RWPE2 (cell line): ENCODE results near the gene DNAJC11.
A peak's percentile ranks its signal among the peaks of the same experiment; 100 is the strongest.

Source experiments
- ATAC-seq: fragments of 200-7000 bp; cut with Tn5 transposase; 3 replicates; pipeline ENCODE4 v1.9.1; 2021; ENCODE audit warnings: low read depth
- DNase-seq: peaks from one replicate; pipeline ENCODE4 v3.0.0-alpha.2; 2020; ENCODE audit warnings: low spot score
- H3K27ac ChIP-seq: fragments of 450-650 bp; 2 replicates; pipeline ENCODE4 v1.5.1; 2017; ENCODE audit warnings: mild to moderate bottlenecking; ENCODE audit not compliant: poor library complexity, severe bottlenecking
- H3K27me3 ChIP-seq: fragments of 250-450 bp; sonication (Bioruptor Pico); 2 replicates; pipeline ENCODE4 v1.5.1; 2021; ENCODE audit warnings: mild to moderate bottlenecking, moderate library complexity; ENCODE audit not compliant: insufficient read depth, poor library complexity, severe bottlenecking
- H3K36me3 ChIP-seq: fragments of 250-450 bp; sonication (Bioruptor Pico); 2 replicates; pipeline ENCODE4 v1.5.1; 2020; ENCODE audit warnings: low read depth, mild to moderate bottlenecking, moderate library complexity
- H3K4me1 ChIP-seq: fragments of 250-450 bp; sonication (Bioruptor Pico); 2 replicates; pipeline ENCODE4 v1.5.1; 2021; ENCODE audit warnings: mild to moderate bottlenecking, moderate library complexity; ENCODE audit not compliant: insufficient read depth, poor library complexity, severe bottlenecking
- H3K4me3 ChIP-seq: fragments of 250-450 bp; sonication (Bioruptor Pico); 2 replicates; pipeline ENCODE4 v1.5.1; 2021; ENCODE audit warnings: mild to moderate bottlenecking, moderate library complexity; ENCODE audit not compliant: severe bottlenecking
- H3K9me3 ChIP-seq: fragments of 250-450 bp; sonication (Bioruptor Pico); 2 replicates; pipeline ENCODE4 v1.5.1; 2021; ENCODE audit warnings: mild to moderate bottlenecking, moderate library complexity; ENCODE audit not compliant: severe bottlenecking
- TF ChIP-seq, protein P1 (sequence below): fragments of 450-650 bp; IDR thresholded peaks from one replicate; pipeline ENCODE4 v1.5.1; 2017; ENCODE audit warnings: mild to moderate bottlenecking, moderate library complexity; ENCODE audit not compliant: poor library complexity, severe bottlenecking

The DNAJC11 gene

DNA sequence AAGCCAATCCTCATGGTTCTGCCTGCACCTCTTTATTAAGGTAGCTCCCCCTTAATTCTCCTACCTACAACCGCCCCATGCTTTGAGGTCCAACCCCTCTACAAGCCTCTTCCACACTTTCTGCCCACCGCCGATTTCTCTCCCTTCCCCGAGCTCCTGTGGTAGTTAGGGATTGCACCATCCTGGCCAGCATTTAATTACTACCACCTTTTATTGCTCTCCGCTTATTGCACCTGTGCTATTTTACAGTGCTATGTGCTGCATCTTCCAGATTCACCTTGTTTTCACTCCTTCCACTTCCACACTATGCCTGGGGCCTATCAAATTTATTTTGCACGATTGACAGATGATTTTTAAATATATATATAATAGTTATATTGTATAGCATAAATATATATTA lies 29.3 kb upstream of the DNAJC11 start:
- DNase-seq (no peak), ATAC-seq (no peak)
- H3K27ac ChIP-seq = no peak overlapping the region

GRCh38 chr1:6730473-6730872 lies 28.9 kb upstream of the DNAJC11 start:
- Histone ChIP-seq H3K9me3 (no peaks in the 10 kb centered on the region), H3K27me3 (no peaks in the 10 kb centered on the region), H3K4me1 (no peaks in the 10 kb centered on the region), H3K4me3 (no peak overlapping the region), H3K36me3 (no peaks in the 10 kb centered on the region), H3K27ac (no peak overlapping the region)
- no peak for ATAC-seq
- DNase-seq = no peak
- TF ChIP-seq, protein P1, sequence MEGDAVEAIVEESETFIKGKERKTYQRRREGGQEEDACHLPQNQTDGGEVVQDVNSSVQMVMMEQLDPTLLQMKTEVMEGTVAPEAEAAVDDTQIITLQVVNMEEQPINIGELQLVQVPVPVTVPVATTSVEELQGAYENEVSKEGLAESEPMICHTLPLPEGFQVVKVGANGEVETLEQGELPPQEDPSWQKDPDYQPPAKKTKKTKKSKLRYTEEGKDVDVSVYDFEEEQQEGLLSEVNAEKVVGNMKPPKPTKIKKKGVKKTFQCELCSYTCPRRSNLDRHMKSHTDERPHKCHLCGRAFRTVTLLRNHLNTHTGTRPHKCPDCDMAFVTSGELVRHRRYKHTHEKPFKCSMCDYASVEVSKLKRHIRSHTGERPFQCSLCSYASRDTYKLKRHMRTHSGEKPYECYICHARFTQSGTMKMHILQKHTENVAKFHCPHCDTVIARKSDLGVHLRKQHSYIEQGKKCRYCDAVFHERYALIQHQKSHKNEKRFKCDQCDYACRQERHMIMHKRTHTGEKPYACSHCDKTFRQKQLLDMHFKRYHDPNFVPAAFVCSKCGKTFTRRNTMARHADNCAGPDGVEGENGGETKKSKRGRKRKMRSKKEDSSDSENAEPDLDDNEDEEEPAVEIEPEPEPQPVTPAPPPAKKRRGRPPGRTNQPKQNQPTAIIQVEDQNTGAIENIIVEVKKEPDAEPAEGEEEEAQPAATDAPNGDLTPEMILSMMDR = no peak

More for the DNA sequence above, 29.3 kb upstream of the DNAJC11 start:
- Histone ChIP-seq H3K36me3 (no peaks in the 10 kb centered on the region), H3K9me3 (no peaks in the 10 kb centered on the region), H3K4me3 (no peak overlapping the region), H3K4me1 (no peaks in the 10 kb centered on the region), H3K27me3 (no peaks in the 10 kb centered on the region)
- TF ChIP-seq, protein P1 = no peak

GRCh38 chr1:6727535-6727934 lies 25.9 kb upstream of the DNAJC11 start:
- Histone ChIP-seq H3K4me1 (peaks cover 6% of the 10 kb centered on the region), H3K9me3 (no peaks in the 10 kb centered on the region), H3K4me3 (no peak overlapping the region), H3K27me3 (no peaks in the 10 kb centered on the region), H3K36me3 (no peaks in the 10 kb centered on the region), H3K27ac (no peak overlapping the region)
- TF ChIP-seq, protein P1 = peak; percentile 88
- ATAC-seq = no peak
- DNase-seq = no peak

- TF ChIP-seq, protein P1 = no peak
- ATAC-seq = no peak
- H3K27me3 ChIP-seq = no peaks in the 10 kb centered on the region
Measured at GRCh38 chr1:6726253-6726652, 24.6 kb upstream of the DNAJC11 start.

GRCh38 chr1:6724517-6725141 lies 23.0 kb upstream of the DNAJC11 start:
- peaks cover 6% of the 10 kb centered on the region for H3K4me1 ChIP-seq
- peak; percentile 90 for ATAC-seq
- peak overlapping the region; percentile 29 for H3K27ac ChIP-seq
- no peaks in the 10 kb centered on the region for H3K9me3 ChIP-seq
- no peak overlapping the region for H3K4me3 ChIP-seq
- H3K27me3 ChIP-seq = no peaks in the 10 kb centered on the region
- TF ChIP-seq, protein P1 = no peak
- H3K36me3 ChIP-seq = no peaks in the 10 kb centered on the region
- DNase-seq = no peak

More at GRCh38 chr1:6726253-6726652, 24.6 kb upstream of the DNAJC11 start:
- no peaks in the 10 kb centered on the region for H3K9me3 ChIP-seq
- H3K4me3 ChIP-seq = no peak overlapping the region
- H3K4me1 ChIP-seq = peaks cover 6% of the 10 kb centered on the region
- H3K27ac ChIP-seq = no peak overlapping the region
- DNase-seq = no peak
- no peaks in the 10 kb centered on the region for H3K36me3 ChIP-seq
